ENCODE data around the gene PLSCR2. TPM values are rescaled to one million over a fixed set of nuclear protein-coding genes. Genes with fewer than 3 reads are reported as not detected.

PLSCR2 gene
- total and polyA plus RNA-seq, 2 of the 8 experiments (the other 6 are each of a cell fraction or from before 2014, with no cell fraction given): not detected

DNA sequence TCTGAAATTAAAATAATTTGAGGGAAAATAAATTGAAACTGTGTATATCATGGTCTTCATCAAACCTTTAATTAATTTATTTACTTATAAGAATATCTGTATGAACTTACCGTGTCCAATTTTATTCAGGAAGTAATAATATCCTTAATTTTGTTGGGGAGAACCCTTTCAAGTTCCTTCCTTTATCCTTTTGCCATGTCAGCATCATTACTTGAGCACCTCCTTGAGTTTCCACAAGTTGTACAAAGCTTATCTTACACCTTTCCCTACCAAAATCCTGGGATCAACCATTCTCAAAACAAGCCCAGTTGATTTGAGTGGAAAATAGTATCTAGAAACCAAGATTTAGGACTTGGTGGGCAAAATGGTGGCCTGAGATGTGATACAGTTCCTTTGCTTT is 37.3 kb downstream of the PLSCR2 start (continued):
- TF ChIP-seq, protein P1, sequence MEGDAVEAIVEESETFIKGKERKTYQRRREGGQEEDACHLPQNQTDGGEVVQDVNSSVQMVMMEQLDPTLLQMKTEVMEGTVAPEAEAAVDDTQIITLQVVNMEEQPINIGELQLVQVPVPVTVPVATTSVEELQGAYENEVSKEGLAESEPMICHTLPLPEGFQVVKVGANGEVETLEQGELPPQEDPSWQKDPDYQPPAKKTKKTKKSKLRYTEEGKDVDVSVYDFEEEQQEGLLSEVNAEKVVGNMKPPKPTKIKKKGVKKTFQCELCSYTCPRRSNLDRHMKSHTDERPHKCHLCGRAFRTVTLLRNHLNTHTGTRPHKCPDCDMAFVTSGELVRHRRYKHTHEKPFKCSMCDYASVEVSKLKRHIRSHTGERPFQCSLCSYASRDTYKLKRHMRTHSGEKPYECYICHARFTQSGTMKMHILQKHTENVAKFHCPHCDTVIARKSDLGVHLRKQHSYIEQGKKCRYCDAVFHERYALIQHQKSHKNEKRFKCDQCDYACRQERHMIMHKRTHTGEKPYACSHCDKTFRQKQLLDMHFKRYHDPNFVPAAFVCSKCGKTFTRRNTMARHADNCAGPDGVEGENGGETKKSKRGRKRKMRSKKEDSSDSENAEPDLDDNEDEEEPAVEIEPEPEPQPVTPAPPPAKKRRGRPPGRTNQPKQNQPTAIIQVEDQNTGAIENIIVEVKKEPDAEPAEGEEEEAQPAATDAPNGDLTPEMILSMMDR (IDR thresholded peaks at IDR 0.05; ENCODE audit: control extremely low read depth in 1 of 3, insufficient read depth in 1 of 3, low read depth in 1 of 3, low read length in 3 of 3): no peak
- TF ChIP-seq SP1 (IDR thresholded peaks at IDR 0.05; ENCODE audit: low read depth, low read length) (no peak), JUN (IDR thresholded peaks at IDR 0.05; ENCODE audit: low read depth, low read length) (no peak)
